ENCODE measurements around the gene CLEC1A. TPM values are rescaled to one million over a fixed set of nuclear protein-coding genes. Genes with fewer than 3 reads are reported as not detected.

Gene CLEC1A, protein sequence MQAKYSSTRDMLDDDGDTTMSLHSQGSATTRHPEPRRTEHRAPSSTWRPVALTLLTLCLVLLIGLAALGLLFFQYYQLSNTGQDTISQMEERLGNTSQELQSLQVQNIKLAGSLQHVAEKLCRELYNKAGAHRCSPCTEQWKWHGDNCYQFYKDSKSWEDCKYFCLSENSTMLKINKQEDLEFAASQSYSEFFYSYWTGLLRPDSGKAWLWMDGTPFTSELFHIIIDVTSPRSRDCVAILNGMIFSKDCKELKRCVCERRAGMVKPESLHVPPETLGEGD
- 10 to 100 TPM in 2 of 4 donors, 1 to 10 TPM in 2; 2.6 to 22.6 (median 13.8) TPM for total RNA-seq

DNA sequence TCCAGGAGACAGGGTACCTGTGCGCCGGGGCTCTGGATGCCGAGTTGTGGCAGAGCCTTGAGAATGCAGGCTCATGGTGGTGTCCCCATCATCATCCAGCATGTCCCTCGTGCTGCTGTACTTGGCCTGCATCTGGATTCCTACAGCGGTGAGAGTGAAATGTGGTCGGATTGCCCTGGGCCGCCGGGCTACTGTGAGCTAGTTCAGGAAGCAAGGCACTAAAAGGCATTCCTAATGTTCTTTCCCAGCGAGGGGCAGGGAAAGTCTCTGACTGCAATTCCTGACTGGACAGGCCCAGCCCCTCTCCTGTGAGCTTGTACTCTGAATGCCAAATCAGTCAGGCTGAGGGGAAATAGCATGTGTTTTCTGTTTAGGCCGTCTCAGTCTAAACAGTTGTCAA, at the start of gene CLEC1A:
Gene CLEC1A (minus strand): TSS at position 195 of the 400 bp plus-strand sequence. CDS start 63 bp downstream, at position 132.
- peak; percentile 15 to 63 for DNase-seq
- Histone ChIP-seq H3K4me1 (no peaks in the 10 kb centered on the region), H3K27ac (peak within 1 kb of the TSS; percentile 54 to 79), H3K27me3 (no peaks in the 10 kb centered on the region), H3K36me3 (no peaks in the 10 kb centered on the region), H3K9me3 (no peaks in the 10 kb centered on the region), H3K4me3 (peak within 1 kb of the TSS in 1 of 2 donors; percentile 3)
- TF ChIP-seq, protein P1, sequence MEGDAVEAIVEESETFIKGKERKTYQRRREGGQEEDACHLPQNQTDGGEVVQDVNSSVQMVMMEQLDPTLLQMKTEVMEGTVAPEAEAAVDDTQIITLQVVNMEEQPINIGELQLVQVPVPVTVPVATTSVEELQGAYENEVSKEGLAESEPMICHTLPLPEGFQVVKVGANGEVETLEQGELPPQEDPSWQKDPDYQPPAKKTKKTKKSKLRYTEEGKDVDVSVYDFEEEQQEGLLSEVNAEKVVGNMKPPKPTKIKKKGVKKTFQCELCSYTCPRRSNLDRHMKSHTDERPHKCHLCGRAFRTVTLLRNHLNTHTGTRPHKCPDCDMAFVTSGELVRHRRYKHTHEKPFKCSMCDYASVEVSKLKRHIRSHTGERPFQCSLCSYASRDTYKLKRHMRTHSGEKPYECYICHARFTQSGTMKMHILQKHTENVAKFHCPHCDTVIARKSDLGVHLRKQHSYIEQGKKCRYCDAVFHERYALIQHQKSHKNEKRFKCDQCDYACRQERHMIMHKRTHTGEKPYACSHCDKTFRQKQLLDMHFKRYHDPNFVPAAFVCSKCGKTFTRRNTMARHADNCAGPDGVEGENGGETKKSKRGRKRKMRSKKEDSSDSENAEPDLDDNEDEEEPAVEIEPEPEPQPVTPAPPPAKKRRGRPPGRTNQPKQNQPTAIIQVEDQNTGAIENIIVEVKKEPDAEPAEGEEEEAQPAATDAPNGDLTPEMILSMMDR (IDR thresholded peaks at IDR 0.05), result no peak
- TF ChIP-seq POLR2A (IDR thresholded peaks at IDR 0.05), result peak; percentile 47 to 79
- intact Hi-C loops (cut with DNase I; ENCODE audit: low total_unique reads), result no loop called here

DNA sequence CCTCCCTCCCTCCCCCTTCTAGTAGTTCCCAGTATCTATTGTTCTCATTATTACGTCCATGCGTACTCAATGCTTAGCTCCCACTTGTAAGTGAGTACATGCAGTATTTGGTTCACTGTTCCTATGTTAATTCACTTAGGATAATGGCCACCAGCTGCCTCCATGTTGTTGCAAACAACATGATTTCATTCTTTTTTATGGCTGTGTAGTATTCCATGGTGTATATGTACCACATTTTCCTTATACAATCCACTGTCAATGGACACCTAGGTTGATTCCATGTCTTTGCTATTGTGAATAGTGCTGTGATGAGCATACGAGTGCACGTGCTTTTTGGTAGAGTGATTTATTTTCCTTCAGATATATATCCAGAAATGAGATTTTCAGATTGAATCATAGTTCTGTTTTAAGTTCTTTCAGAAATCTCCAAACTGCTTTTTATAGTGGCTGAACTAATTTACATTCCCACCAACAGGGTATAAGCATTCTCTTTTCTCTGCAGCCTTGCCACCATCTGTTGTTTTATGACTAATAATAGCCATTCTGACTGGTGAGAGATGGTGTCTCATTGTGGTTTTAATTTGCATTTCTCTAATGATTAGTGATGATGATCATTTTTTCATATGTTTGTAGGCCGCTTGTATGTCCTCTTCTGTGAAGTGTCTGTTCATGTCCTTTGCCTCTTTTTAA, 49.1 kb upstream of the CLEC1A start:
- Histone ChIP-seq H3K36me3 (no peaks in the 10 kb centered on the region), H3K4me3 (no peak overlapping the region), H3K27me3 (no peaks in the 10 kb centered on the region), H3K4me1 (no peaks in the 10 kb centered on the region), H3K27ac (no peak overlapping the region), H3K9me3 (no peaks in the 10 kb centered on the region)
- TF ChIP-seq POLR2A (IDR thresholded peaks at IDR 0.05), result no peak
- TF ChIP-seq, protein P1 (IDR thresholded peaks at IDR 0.05), result no peak
- DNase-seq, result no peak
- intact Hi-C loops (cut with DNase I; ENCODE audit: low total_unique reads), result no loop called here

DNA sequence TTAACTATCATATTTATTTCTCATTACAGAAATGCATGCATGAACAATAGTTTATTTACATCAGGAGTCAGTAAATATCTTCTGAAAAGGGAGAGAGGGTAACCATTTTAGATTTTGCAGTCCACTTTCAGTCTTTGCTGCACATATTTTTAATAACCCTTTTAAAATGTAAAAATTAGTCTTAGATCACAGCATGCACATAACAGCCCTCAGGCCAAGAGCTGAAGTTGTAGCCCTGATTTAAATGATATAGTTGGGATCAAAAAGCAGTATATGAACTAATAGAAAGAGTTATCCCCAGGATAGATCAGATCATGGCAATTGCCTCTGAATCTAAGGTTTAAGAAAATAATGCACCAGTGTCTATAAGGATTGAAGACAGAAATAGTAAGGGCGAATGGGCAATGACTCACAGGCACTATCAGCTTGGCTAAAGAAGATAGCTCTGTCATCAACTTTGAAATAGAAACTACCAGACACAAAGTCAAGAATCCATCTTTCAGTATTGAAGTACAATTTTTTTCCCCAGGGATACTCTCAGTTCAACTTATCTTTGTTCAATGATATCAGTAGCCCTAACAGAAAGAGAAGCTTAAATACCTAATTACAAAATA, 44.3 kb upstream of the CLEC1A start:
- TF ChIP-seq, protein P1 (IDR thresholded peaks at IDR 0.05), result no peak
- TF ChIP-seq POLR2A (IDR thresholded peaks at IDR 0.05), result no peak
- H3K9me3 ChIP-seq, result no peaks in the 10 kb centered on the region
- no peak overlapping the region for H3K4me3 ChIP-seq
- no peak overlapping the region for H3K27ac ChIP-seq
- intact Hi-C loops (cut with DNase I; ENCODE audit: low total_unique reads), result no loop called here
- no peaks in the 10 kb centered on the region for H3K27me3 ChIP-seq
- no peaks in the 10 kb centered on the region for H3K4me1 ChIP-seq
- H3K36me3 ChIP-seq, result no peaks in the 10 kb centered on the region
- no peak for DNase-seq

DNA sequence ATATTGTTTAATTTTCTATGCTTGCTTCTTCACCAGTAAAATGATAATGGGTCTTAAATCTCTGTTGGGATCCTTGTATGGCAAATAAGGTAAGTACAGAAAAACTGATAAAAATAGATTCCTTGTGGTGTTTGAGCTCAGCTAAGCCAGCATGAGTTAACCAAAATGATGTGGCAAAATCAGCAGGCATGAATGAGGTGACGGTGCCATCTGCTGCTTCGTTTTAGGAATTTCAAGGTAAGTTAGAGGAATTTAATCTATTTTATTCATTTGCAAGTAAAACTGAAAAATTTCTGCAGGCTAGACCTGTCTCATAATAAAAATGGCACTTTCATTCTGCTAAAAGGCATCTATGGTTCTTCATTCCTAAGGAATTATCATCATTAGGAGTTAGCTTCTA, 41.2 kb upstream of the CLEC1A start:
- intact Hi-C loops (cut with DNase I; ENCODE audit: low total_unique reads), result no loop called here
- H3K36me3 ChIP-seq, result no peaks in the 10 kb centered on the region
- no peak overlapping the region for H3K4me3 ChIP-seq
- TF ChIP-seq POLR2A (IDR thresholded peaks at IDR 0.05), result no peak
- TF ChIP-seq, protein P1 (IDR thresholded peaks at IDR 0.05), result peak in 3 of 4 experiments; percentile 25 to 68 (median 43)
- no peaks in the 10 kb centered on the region for H3K27me3 ChIP-seq
- no peaks in the 10 kb centered on the region for H3K4me1 ChIP-seq
- H3K27ac ChIP-seq, result no peak overlapping the region
- no peaks in the 10 kb centered on the region for H3K9me3 ChIP-seq
- no peak for DNase-seq

Measured in uterus (tissue), 4 donors.